Measurements from ENCODE around the gene MAP4K4. TPM values are rescaled to one million over a fixed set of nuclear protein-coding genes. Genes with fewer than 3 reads are reported as not detected.

Gene MAP4K4
- total and polyA plus RNA-seq, 2 experiments from 2014 or later: 61.6 to 131 TPM

- no peak overlapping the region for H3K27ac ChIP-seq
- no peak for TF ChIP-seq CTCF (IDR thresholded peaks at IDR 0.05; ENCODE audit: low read depth, low read length)
- H3K27me3 ChIP-seq: no peaks in the 10 kb centered on the region
- no peaks in the 10 kb centered on the region for H3K9me3 ChIP-seq (ENCODE audit: low read depth)
- no peaks in the 10 kb centered on the region for H3K36me3 ChIP-seq
- H3K4me1 ChIP-seq (ENCODE audit: low read depth): peaks cover 34% of the 10 kb centered on the region
- DNase-seq (ENCODE audit: low read depth in 1 of 2, low spot score in 1 of 2): no peak
- no peak overlapping the region for H3K4me3 ChIP-seq
Observed at GRCh38 chr2:101731221-101732054, 33.9 kb downstream of the MAP4K4 start.

GRCh38 chr2:101732199-101732598 is 34.7 kb downstream of the MAP4K4 start:
- H3K27me3 ChIP-seq: no peaks in the 10 kb centered on the region

GRCh38 chr2:101732773-101733256 is 35.3 kb downstream of the MAP4K4 start:
- Histone ChIP-seq H3K36me3 (no peaks in the 10 kb centered on the region), H3K9me3 (ENCODE audit: low read depth) (no peaks in the 10 kb centered on the region), H3K4me3 (no peak overlapping the region), H3K4me1 (ENCODE audit: low read depth) (peaks cover 41% of the 10 kb centered on the region), H3K27ac (peak overlapping the region; percentile 56), H3K27me3 (no peaks in the 10 kb centered on the region)
- no peak for TF ChIP-seq CTCF (IDR thresholded peaks at IDR 0.05; ENCODE audit: low read depth, low read length)
- no peak for DNase-seq (ENCODE audit: low read depth in 1 of 2, low spot score in 1 of 2)

More at GRCh38 chr2:101732199-101732598, 34.7 kb downstream of the MAP4K4 start:
- Histone ChIP-seq H3K4me3 (no peak overlapping the region), H3K4me1 (ENCODE audit: low read depth) (peaks cover 41% of the 10 kb centered on the region), H3K9me3 (ENCODE audit: low read depth) (no peaks in the 10 kb centered on the region), H3K36me3 (no peaks in the 10 kb centered on the region), H3K27ac (peak overlapping the region; percentile 56)
- no peak for TF ChIP-seq CTCF (IDR thresholded peaks at IDR 0.05; ENCODE audit: low read depth, low read length)
- no peak for DNase-seq (ENCODE audit: low read depth in 1 of 2, low spot score in 1 of 2)

GRCh38 chr2:101733257-101733993 is 35.9 kb downstream of the MAP4K4 start:
- peak overlapping the region; percentile 56 for H3K27ac ChIP-seq

More at GRCh38 chr2:101733257-101733993, 35.9 kb downstream of the MAP4K4 start:
- no peaks in the 10 kb centered on the region for H3K27me3 ChIP-seq
- peaks cover 41% of the 10 kb centered on the region for H3K4me1 ChIP-seq (ENCODE audit: low read depth)
- H3K36me3 ChIP-seq: no peaks in the 10 kb centered on the region
- DNase-seq (ENCODE audit: low read depth in 1 of 2, low spot score in 1 of 2): peak in 1 of 2 donors; percentile 34
- H3K4me3 ChIP-seq: no peak overlapping the region
- no peak for TF ChIP-seq CTCF (IDR thresholded peaks at IDR 0.05; ENCODE audit: low read depth, low read length)
- no peaks in the 10 kb centered on the region for H3K9me3 ChIP-seq (ENCODE audit: low read depth)
